Measurements from ENCODE around the gene MGAT4B. TPM values are rescaled to one million over a fixed set of nuclear protein-coding genes. Genes with fewer than 3 reads are reported as not detected.

The MGAT4B gene
- total and polyA plus RNA-seq, 2 of the 13 experiments (the other 11 are each of a cell fraction or from before 2014, with no cell fraction given): 93.5 to 130 TPM

- TF ChIP-seq RBFOX2 (IDR thresholded peaks at IDR 0.05; ENCODE audit: low read depth, low read length) (peak; percentile 51; the same call in 1 of the 2 replicates), ZNF382 (CRISPR knock-in tag; IDR thresholded peaks at IDR 0.05; ENCODE audit: borderline replicate concordance) (no peak), ZNF629 (CRISPR knock-in tag; conservative IDR thresholded peaks at IDR 0.05) (no peak), MTERF4 (CRISPR knock-in tag; IDR thresholded peaks at IDR 0.05) (no peak), KDM2A (CRISPR knock-in tag; IDR thresholded peaks at IDR 0.05; ENCODE audit: borderline replicate concordance, low read depth) (peak; percentile 48; the same call in 1 of the 2 replicates), FOXA1 (IDR thresholded peaks at IDR 0.05) (no peak), FOXA1 (CRISPR knock-in tag; IDR thresholded peaks at IDR 0.05) (peak; percentile 53; the same call in 1 of the 2 replicates), IRX3 (CRISPR knock-in tag; IDR thresholded peaks at IDR 0.05; ENCODE audit: borderline replicate concordance, low read depth) (no peak), HIC2 (CRISPR knock-in tag; IDR thresholded peaks at IDR 0.05; ENCODE audit: low read depth) (0 out of 2 replicates have a peak, but pooled peaks have one; percentile 47), ZNF687 (CRISPR knock-in tag; IDR thresholded peaks at IDR 0.05) (peak; percentile 89), MIER3 (CRISPR knock-in tag; IDR thresholded peaks at IDR 0.05; ENCODE audit: borderline replicate concordance) (0 out of 2 replicates have a peak, but pooled peaks have one; percentile 22), GRHL1 (CRISPR knock-in tag; conservative IDR thresholded peaks at IDR 0.05) (no peak), STAG1 (CRISPR knock-in tag; IDR thresholded peaks at IDR 0.05) (peak; percentile 47), ATF2 (CRISPR knock-in tag; IDR thresholded peaks at IDR 0.05) (no peak), PATZ1 (CRISPR knock-in tag; IDR thresholded peaks at IDR 0.05) (peak; percentile 38; the same call in 1 of the 2 replicates), HHEX (CRISPR knock-in tag; IDR thresholded peaks at IDR 0.05) (no peak), NKX3-1 (CRISPR knock-in tag; IDR thresholded peaks at IDR 0.05) (no peak), SATB2 (CRISPR knock-in tag; IDR thresholded peaks at IDR 0.05) (no peak)
These were observed 19.1 kb upstream of the MGAT4B start (continued) for GRCh38 chr5:179825655-179826182.

Measured in HepG2 (cell line).